ENCODE results near the gene PDXK. TPM values are rescaled to one million over a fixed set of nuclear protein-coding genes. Genes with fewer than 3 reads are reported as not detected.

Gene PDXK
- total RNA-seq, 1 experiment from 2014 or later, result 114 TPM

GRCh38 chr21:43691086-43691795 is 27.7 kb upstream of the PDXK start:
- Histone ChIP-seq H3K4me3 (ENCODE audit: low read depth, low read length, poor library complexity, severe bottlenecking) (no peak overlapping the region), H3K4me1 (ENCODE audit: insufficient read depth, low read length, poor library complexity, severe bottlenecking) (no peaks in the 10 kb centered on the region), H3K36me3 (ENCODE audit: insufficient read depth, low read length, poor library complexity, severe bottlenecking) (peaks cover 82% of the 10 kb centered on the region), H3K27me3 (replicated peaks; ENCODE audit: insufficient read depth, low read depth, low read length, poor library complexity) (no peaks in the 10 kb centered on the region), H3K9me3 (ENCODE audit: low read depth, low read length, poor library complexity, severe bottlenecking) (no peaks in the 10 kb centered on the region), H3K27ac (ENCODE audit: low read depth, low read length, poor library complexity, severe bottlenecking) (no peak overlapping the region)
- POLR2A ChIA-PET (ENCODE audit: low non-redundant PET), result no interaction called here
- DNase-seq (ENCODE audit: low spot score), result no peak
- CTCF ChIA-PET, result no interaction called here
- TF ChIP-seq EZH2 (IDR thresholded peaks at IDR 0.05; ENCODE audit: borderline replicate concordance, low read depth, low read length, poor library complexity, severe bottlenecking) (no peak), CTCF (conservative IDR thresholded peaks at IDR 0.05; ENCODE audit: low read depth, low read length) (no peak)
- BruUV-seq (replicated peaks), result no TSS peak
- intact Hi-C loops (cut with micrococcal nuclease; ENCODE audit: unreplicated experiment), result no loop called here

- H3K9me3 ChIP-seq (ENCODE audit: low read depth, low read length, poor library complexity, severe bottlenecking), result no peaks in the 10 kb centered on the region
- BruUV-seq (replicated peaks), result no TSS peak
- no peaks in the 10 kb centered on the region for H3K4me1 ChIP-seq (ENCODE audit: insufficient read depth, low read length, poor library complexity, severe bottlenecking)
- H3K36me3 ChIP-seq (ENCODE audit: insufficient read depth, low read length, poor library complexity, severe bottlenecking), result peaks cover 76% of the 10 kb centered on the region
- intact Hi-C loops (cut with micrococcal nuclease; ENCODE audit: unreplicated experiment), result no loop called here
- H3K4me3 ChIP-seq (ENCODE audit: low read depth, low read length, poor library complexity, severe bottlenecking), result no peak overlapping the region
- H3K27ac ChIP-seq (ENCODE audit: low read depth, low read length, poor library complexity, severe bottlenecking), result no peak overlapping the region
- ChIA-PET CTCF (no interaction called here), POLR2A (ENCODE audit: low non-redundant PET) (no interaction called here)
- DNase-seq (ENCODE audit: low spot score), result no peak
- no peaks in the 10 kb centered on the region for H3K27me3 ChIP-seq (replicated peaks; ENCODE audit: insufficient read depth, low read depth, low read length, poor library complexity)
- TF ChIP-seq EZH2 (IDR thresholded peaks at IDR 0.05; ENCODE audit: borderline replicate concordance, low read depth, low read length, poor library complexity, severe bottlenecking) (no peak), CTCF (conservative IDR thresholded peaks at IDR 0.05; ENCODE audit: low read depth, low read length) (no peak)
These were observed 27.1 kb upstream of the PDXK start for GRCh38 chr21:43691801-43692200.

- no peak for TF ChIP-seq CTCF (conservative IDR thresholded peaks at IDR 0.05; ENCODE audit: low read depth, low read length)
- no peak for TF ChIP-seq EZH2 (IDR thresholded peaks at IDR 0.05; ENCODE audit: borderline replicate concordance, low read depth, low read length, poor library complexity, severe bottlenecking)
- no peak overlapping the region for H3K4me3 ChIP-seq (ENCODE audit: low read depth, low read length, poor library complexity, severe bottlenecking)
- peaks cover 65% of the 10 kb centered on the region for H3K36me3 ChIP-seq (ENCODE audit: insufficient read depth, low read length, poor library complexity, severe bottlenecking)
- no peak overlapping the region for H3K27ac ChIP-seq (ENCODE audit: low read depth, low read length, poor library complexity, severe bottlenecking)
- no peaks in the 10 kb centered on the region for H3K4me1 ChIP-seq (ENCODE audit: insufficient read depth, low read length, poor library complexity, severe bottlenecking)
- no peak for DNase-seq (ENCODE audit: low spot score)
- H3K27me3 ChIP-seq (replicated peaks; ENCODE audit: insufficient read depth, low read depth, low read length, poor library complexity), result no peaks in the 10 kb centered on the region
- ChIA-PET POLR2A (ENCODE audit: low non-redundant PET) (no interaction called here), CTCF (no interaction called here)
- H3K9me3 ChIP-seq (ENCODE audit: low read depth, low read length, poor library complexity, severe bottlenecking), result no peaks in the 10 kb centered on the region
- intact Hi-C loops (cut with micrococcal nuclease; ENCODE audit: unreplicated experiment), result no loop called here
- no TSS peak for BruUV-seq (replicated peaks)
These were observed 26.0 kb upstream of the PDXK start for GRCh38 chr21:43692949-43693348.

Measured in A673 (cell line).